SK-N-SH (cell line): ENCODE results near the gene PGF. TPM values are rescaled to one million over a fixed set of nuclear protein-coding genes. Genes with fewer than 3 reads are reported as not detected.

Source experiments
- CTCF ChIA-PET: fragments of 300-600, 350-600 bp; formaldehyde crosslinking; extraction: SDS; loops from one replicate; lab custom pipeline; 2021; lab: Yijun Ruan, JAX
- POLR2A ChIA-PET: fragments of 350-600 bp; sonication (Branson Sonifier 250); formaldehyde crosslinking; extraction: SDS; loops from one replicate; lab custom pipeline; 2020; ENCODE audit warnings: antibody characterized with exemption, inconsistent platforms; lab: Yijun Ruan, JAX
- DNase-seq: peaks from one replicate; pipeline ENCODE4 v3.0.0; 2012
- H2AFZ ChIP-seq: fragments of 200-600 bp; sonication (generic); 2 replicates; pipeline ENCODE4 v1.8.1; 2016; ENCODE audit warnings: antibody characterized with exemption, mild to moderate bottlenecking, low read depth
- H3F3A ChIP-seq: fragments of 200-600 bp; sonication (generic); replicated peaks from 2 replicates; pipeline ENCODE3; 2016; ENCODE audit warnings: antibody characterized with exemption, mild to moderate bottlenecking; ENCODE audit not compliant: insufficient read depth
- H3K27ac ChIP-seq, 2 experiments: fragments of 200-500 bp in 1 of 2; fragments of 200-600 bp in 1 of 2; sonication (Bioruptor generic) in 1 of 2; sonication (generic), shearing (Covaris generic) in 1 of 2; 2 replicates each; pipeline versions ENCODE4 v1.5.1 to v1.6.1; 2014 to 2016; ENCODE audit warnings: low read depth in 2 of 2, inconsistent platforms in 1 of 2, low read length in 1 of 2, mild to moderate bottlenecking in 1 of 2, mixed read lengths in 1 of 2
- H3K27me3 ChIP-seq: fragments of 200-600 bp; sonication (generic), shearing (Covaris generic); 2 replicates; pipeline ENCODE4 v1.6.1; 2016; ENCODE audit warnings: mixed run types; ENCODE audit not compliant: insufficient read depth
- H3K36me3 ChIP-seq, 2 experiments: fragments of 200-500 bp in 1 of 2; fragments of 200-600 bp in 1 of 2; sonication (Bioruptor generic) in 1 of 2; sonication (generic) in 1 of 2; replicated peaks in 1 of 2; 2 replicates each; pipeline versions ENCODE3 to v1.5.1; 2014 to 2016; ENCODE audit warnings: low read length in 1 of 2, mild to moderate bottlenecking in 1 of 2; ENCODE audit not compliant: insufficient read depth in 2 of 2, control insufficient read depth in 1 of 2
- H3K4me1 ChIP-seq, 2 experiments: fragments of 200-500 bp in 1 of 2; fragments of 200-600 bp in 1 of 2; sonication (Bioruptor generic) in 1 of 2; sonication (generic), shearing (Covaris generic) in 1 of 2; 2 replicates each; pipeline versions ENCODE4 v1.5.1 to v1.6.1; 2014 to 2016; ENCODE audit warnings: low read depth in 1 of 2, low read length in 1 of 2, mixed run types in 1 of 2; ENCODE audit not compliant: insufficient read depth in 2 of 2, control insufficient read depth in 1 of 2
- H3K4me2 ChIP-seq: fragments of 200-600 bp; sonication (generic), shearing (Covaris generic); 2 replicates; pipeline ENCODE4 v1.6.1; 2017; ENCODE audit warnings: mixed run types
- H3K4me3 ChIP-seq, 2 experiments: fragments of 200-500 bp in 1 of 2; fragments of 200-600 bp in 1 of 2; sonication (Bioruptor generic) in 1 of 2; sonication (generic), shearing (Covaris generic) in 1 of 2; 2 replicates each; pipeline versions ENCODE4 v1.5.1 to v1.8.1; 2014 to 2016; ENCODE audit warnings: low read depth in 2 of 2, inconsistent platforms in 1 of 2, low read length in 1 of 2, mild to moderate bottlenecking in 1 of 2, mixed read lengths in 1 of 2, moderate library complexity in 1 of 2
- H3K79me2 ChIP-seq: fragments of 200-600 bp; sonication (generic); 2 replicates; pipeline ENCODE4 v1.8.1; 2017; ENCODE audit warnings: mild to moderate bottlenecking; ENCODE audit not compliant: insufficient read depth
- H3K9ac ChIP-seq: fragments of 200-600 bp; sonication (generic); 2 replicates; pipeline ENCODE4 v1.6.1; 2017; ENCODE audit warnings: mixed run types
- H3K9me2 ChIP-seq: fragments of 200-600 bp; sonication (generic); 2 replicates; pipeline ENCODE4 v1.6.1; 2017; ENCODE audit warnings: mixed run types
- H3K9me3 ChIP-seq: fragments of 200-600 bp; sonication (generic); 2 replicates; pipeline ENCODE4 v1.6.1; 2017; ENCODE audit warnings: mixed run types, mild to moderate bottlenecking, moderate library complexity
- H4K20me1 ChIP-seq: fragments of 200-600 bp; sonication (generic); 2 replicates; pipeline ENCODE4 v1.6.1; 2017; ENCODE audit warnings: mild to moderate bottlenecking, mixed run types; ENCODE audit not compliant: insufficient read depth
- CTCF ChIP-seq: fragments of 200-600 bp; sonication (generic); IDR thresholded peaks from 2 replicates; pipeline ENCODE4 v1.6.1; 2017; ENCODE audit warnings: antibody characterized with exemption, mild to moderate bottlenecking, moderate library complexity
- EP300 ChIP-seq, 2 experiments: IDR thresholded peaks; 2 replicates each; pipeline versions ENCODE4 v1.4.0 to v1.6.1; 2012; ENCODE audit warnings: borderline replicate concordance in 1 of 2, low read depth in 1 of 2, low read length in 1 of 2
- FOXJ3 ChIP-seq: sonication (generic); formaldehyde crosslinking; IDR thresholded peaks from 2 replicates; pipeline ENCODE4 v1.5.1; 2020; ENCODE audit warnings: mild to moderate bottlenecking, missing genetic modification reagents
- GATA2 ChIP-seq: sonication (generic); formaldehyde crosslinking; IDR thresholded peaks from 2 replicates; pipeline ENCODE4 v1.5.0; 2020; ENCODE audit warnings: mild to moderate bottlenecking, missing genetic modification reagents
- IRF3 ChIP-seq: fragments of 150-350 bp; IDR thresholded peaks from 2 replicates; pipeline ENCODE4 v1.6.1; 2016; ENCODE audit warnings: mild to moderate bottlenecking, low read depth, low read length
- JUND ChIP-seq: IDR thresholded peaks from 2 replicates; pipeline ENCODE4 v1.4.0; 2012
- PBX3 ChIP-seq: IDR thresholded peaks from 2 replicates; pipeline ENCODE4; 2012
- POLR2AphosphoS5 ChIP-seq: IDR thresholded peaks from 2 replicates; pipeline ENCODE4 v1.6.1; 2012; ENCODE audit warnings: low read depth, low read length
- RAD21 ChIP-seq: IDR thresholded peaks from 2 replicates; pipeline ENCODE4 v1.6.1; 2012; ENCODE audit warnings: mild to moderate bottlenecking, low read length
- RFX5 ChIP-seq: IDR thresholded peaks from 2 replicates; pipeline ENCODE4 v1.6.1; 2012; ENCODE audit warnings: mild to moderate bottlenecking, improper control_type of control experiment, low read length
- USF1 ChIP-seq: IDR thresholded peaks from 2 replicates; pipeline ENCODE4 v1.4.0; 2012; ENCODE audit warnings: low read depth, borderline replicate concordance
- ZBTB33 ChIP-seq: IDR thresholded peaks from 2 replicates; pipeline ENCODE4 v1.4.0; 2012; ENCODE audit warnings: low read depth, borderline replicate concordance
- WGBS: methylation state at CpG from one replicate; pipeline ENCODE4 v1.1.6; 2017; ENCODE audit warnings: low lambda C conversion rate; 5-methylcytosine and 5-hydroxymethylcytosine counted together
- polyA plus RNA-seq, 3 experiments: library from polyadenylated mRNA; depleted of rRNA; stranded (reverse); fragments of >200 nt; gene quantifications; 2 replicates each; pipeline ENCODE4 v1.2.3, GENCODE V29; 2012

PGF gene
- polyA plus RNA-seq, 1 of the 3 experiments (the other 2 are of a cell fraction): 4.4 TPM

GRCh38 chr14:74893614-74894091 is 61.7 kb downstream of the PGF start (continued):
- no peak for TF ChIP-seq ZBTB33
- TF ChIP-seq POLR2AphosphoS5: no peak
- TF ChIP-seq USF1: no peak
- TF ChIP-seq GATA2 (CRISPR knock-in tag): no peak
- no peak for TF ChIP-seq RAD21
- no peak for TF ChIP-seq JUND

- H3K27me3 ChIP-seq: no peaks in the 10 kb centered on the region
- DNase-seq: no peak
- no peaks in the 10 kb centered on the region for H3K9me3 ChIP-seq
- whole genome bisulfite sequencing: 89% methylated on average over 5 of the region's 5 CpGs
- H2AFZ ChIP-seq: no peak overlapping the region
- H3F3A ChIP-seq: peaks cover 18% of the 10 kb centered on the region
- no peak overlapping the region for H3K4me3 ChIP-seq
- H3K4me1 ChIP-seq: peaks cover 7 to 11% of the 10 kb centered on the region in 2 experiments; a peak in 3 of 4 replicates
- no peaks in the 10 kb centered on the region for H3K9me2 ChIP-seq
- no peak overlapping the region for H3K27ac ChIP-seq
- no peak overlapping the region for H3K4me2 ChIP-seq
- ChIA-PET POLR2A (no interaction called here), CTCF (interaction anchor here (0.9 to 26.0 kb wide), 4 partner anchors 15 to 196 kb away, joined by 3 to 537 read pairs (median 64); no protein-coding TSS in a partner anchor)
- no peak for TF ChIP-seq RAD21
- TF ChIP-seq FOXJ3 (CRISPR knock-in tag): no peak
- TF ChIP-seq CTCF: no peak
- no peak for TF ChIP-seq RFX5
- no peak for TF ChIP-seq PBX3
- no peak for TF ChIP-seq IRF3
- no peak for TF ChIP-seq EP300 (IDR thresholded peaks at IDR 0.05; ENCODE audit: borderline replicate concordance in 1 of 2, low read depth in 1 of 2, low read length in 1 of 2)
- H3K36me3 ChIP-seq: peaks cover 75 to 84% of the 10 kb centered on the region in 2 experiments
- H3K79me2 ChIP-seq: peaks cover 40% of the 10 kb centered on the region
- H3K9ac ChIP-seq: no peak overlapping the region
- H4K20me1 ChIP-seq: peaks cover 19% of the 10 kb centered on the region
Observed at GRCh38 chr14:74892745-74893144, 62.7 kb downstream of the PGF start.
